ENCODE measurements around the gene HOXB6. TPM values are rescaled to one million over a fixed set of nuclear protein-coding genes. Genes with fewer than 3 reads are reported as not detected.

Gene HOXB6
- total RNA-seq, 1 experiment from 2014 or later, result 64.8 TPM

DNA sequence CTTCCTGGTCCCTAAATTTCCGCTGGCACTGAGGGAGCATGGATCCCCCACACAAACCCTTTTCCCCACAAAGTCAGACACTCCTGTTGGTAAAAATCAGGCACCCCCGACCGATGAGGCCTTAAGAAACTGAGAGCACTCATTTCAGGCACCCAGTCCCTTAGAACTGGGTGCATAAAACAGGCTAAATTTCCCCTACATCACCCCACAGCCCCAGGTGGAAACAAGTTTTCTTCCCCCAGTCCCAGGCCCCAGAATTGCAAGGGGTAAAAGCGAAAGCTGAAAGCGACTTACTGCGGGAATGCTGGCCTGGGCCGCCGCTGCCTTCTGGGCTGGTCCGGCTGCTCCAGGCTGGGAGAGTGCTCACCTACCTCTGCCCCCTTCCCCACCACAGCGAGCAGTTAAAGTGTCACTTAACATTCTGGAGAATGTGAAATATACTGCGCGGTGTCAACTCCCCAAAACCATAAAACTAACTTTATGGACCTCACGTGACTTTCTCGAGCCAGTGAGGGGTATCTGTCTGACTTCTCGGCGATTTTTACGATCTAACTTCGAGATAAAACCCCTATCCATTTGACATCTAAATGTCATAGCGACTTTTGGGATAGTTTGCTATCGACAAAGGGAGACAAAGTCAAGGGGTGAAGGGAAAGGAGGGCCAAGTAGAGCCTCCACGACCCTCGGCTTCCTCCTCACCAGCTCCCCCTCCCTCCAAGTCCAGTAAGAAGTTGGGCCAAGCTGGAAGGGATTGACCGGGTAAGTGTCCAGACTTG, 14.8 kb downstream of the HOXB6 start, which contains the start of gene HOXB3:
TSS of gene HOXB3 (minus strand) at position 411 of the 776 bp plus-strand sequence. CDS start 37,767 bp downstream, outside the sequence.
- Histone ChIP-seq H3K9me2 (ENCODE audit: insufficient read depth) (no peaks in the 10 kb centered on the region), H3K79me2 (ENCODE audit: insufficient read depth, low read length) (peaks cover 56% of the 10 kb centered on the region), H3K36me3 (ENCODE audit: control insufficient read depth in 1 of 2, insufficient read depth in 2 of 2, low read length in 2 of 2) (peaks cover 3 to 12% of the 10 kb centered on the region in 2 experiments; a peak in 3 of 4 replicates), H4K20me1 (ENCODE audit: insufficient read depth) (no peaks in the 10 kb centered on the region), H3K4me3 (replicated peaks in 1 of 2; ENCODE audit: low read depth in 1 of 2, low read length in 2 of 2) (no peak within 1 kb of the TSS), H2AFZ (ENCODE audit: low read depth, low read length, poor library complexity, severe bottlenecking) (no peak within 1 kb of the TSS), H3K9ac (ENCODE audit: low read length) (no peak within 1 kb of the TSS), H3K4me2 (ENCODE audit: low read length) (no peak within 1 kb of the TSS), H3K9me3 (ENCODE audit: control insufficient read depth in 1 of 2, insufficient read depth in 1 of 2, low read depth in 1 of 2, low read length in 2 of 2) (no peaks in the 10 kb centered on the region), H3K27me3 (ENCODE audit: insufficient read depth, low read length) (no peaks in the 10 kb centered on the region), H3K27ac (ENCODE audit: low read depth, low read length) (0 out of 2 replicates have a peak within 1 kb of the TSS, but pooled peaks have one; percentile 91), H3K4me1 (ENCODE audit: control insufficient read depth in 1 of 2, insufficient read depth in 2 of 2, low read length in 2 of 2) (peaks cover 11 to 44% of the 10 kb centered on the region in 2 experiments; a peak in 3 of 4 replicates)
- intact Hi-C loops (cut with micrococcal nuclease), result no loop called here
- TF ChIP-seq EZH2 (IDR thresholded peaks at IDR 0.05) (no peak), POLR2AphosphoS5 (IDR thresholded peaks at IDR 0.05; ENCODE audit: low read depth, low read length) (0 out of 2 replicates have a peak, but pooled peaks have one; percentile 3)
- no TSS peak for BruUV-seq (replicated peaks)
- RAD21 ChIA-PET (ENCODE audit: low non-redundant PET in 1 of 2, low total read pairs in 2 of 2, uncharacterized antibody in 2 of 2, unreplicated experiment in 2 of 2), result interaction anchor here (0.9 to 1.0 kb wide), 2 partner anchors 28 to 331 kb away, joined by 3 to 4 read pairs; no protein-coding TSS in a partner anchor
- ATAC-seq, result no peak
- POLR2A ChIA-PET, result interaction anchor here (0.7 to 0.8 kb wide), 3 partner anchors 20 to 489 kb away, joined by 3 to 4 read pairs (median 3); partner anchors contain the start of gene CBX1
- CTCF ChIA-PET, result interaction anchor here (0.6 to 1.6 kb wide), 2 partner anchors 98 to 328 kb away, joined by 3 to 4 read pairs; no protein-coding TSS in a partner anchor
- no peak for DNase-seq (ENCODE audit: low read depth, low spot score)

- no peak for ATAC-seq
- DNase-seq (ENCODE audit: low read depth, low spot score), result no peak
- BruUV-seq (replicated peaks), result no TSS peak
- H3K9ac ChIP-seq (ENCODE audit: low read length), result no peak overlapping the region
- peak overlapping the region; percentile 91 for H3K27ac ChIP-seq (ENCODE audit: low read depth, low read length)
- H3K79me2 ChIP-seq (ENCODE audit: insufficient read depth, low read length), result peaks cover 54% of the 10 kb centered on the region
- peaks cover 3 to 8% of the 10 kb centered on the region in 2 experiments; a peak in 3 of 4 replicates for H3K36me3 ChIP-seq (ENCODE audit: control insufficient read depth in 1 of 2, insufficient read depth in 2 of 2, low read length in 2 of 2)
- no peaks in the 10 kb centered on the region for H3K27me3 ChIP-seq (ENCODE audit: insufficient read depth, low read length)
- H3K9me2 ChIP-seq (ENCODE audit: insufficient read depth), result no peaks in the 10 kb centered on the region
- H3K4me2 ChIP-seq (ENCODE audit: low read length), result no peak overlapping the region
- POLR2A ChIA-PET, result interaction anchor here (0.7 kb wide), 1 partner anchor 21 kb away, joined by 3 read pairs; no protein-coding TSS in a partner anchor
- RAD21 ChIA-PET (ENCODE audit: low non-redundant PET in 1 of 2, low total read pairs in 2 of 2, uncharacterized antibody in 2 of 2, unreplicated experiment in 2 of 2), result interaction anchor here in 1 of 2 experiments (1.0 kb wide), 2 partner anchors 253 to 330 kb away, joined by 3 read pairs; no protein-coding TSS in a partner anchor
- TF ChIP-seq JUND (IDR thresholded peaks at IDR 0.05) (no peak), CEBPB (IDR thresholded peaks at IDR 0.05; ENCODE audit: low read depth) (no peak)
- no peaks in the 10 kb centered on the region for H3K9me3 ChIP-seq (ENCODE audit: control insufficient read depth in 1 of 2, insufficient read depth in 1 of 2, low read depth in 1 of 2, low read length in 2 of 2)
- intact Hi-C loops (cut with micrococcal nuclease), result no loop called here
- peaks cover 12 to 52% of the 10 kb centered on the region in 2 experiments for H3K4me1 ChIP-seq (ENCODE audit: control insufficient read depth in 1 of 2, insufficient read depth in 2 of 2, low read length in 2 of 2)
- no peaks in the 10 kb centered on the region for H4K20me1 ChIP-seq (ENCODE audit: insufficient read depth)
- CTCF ChIA-PET, result interaction anchor here (1.3 to 2.0 kb wide), 6 partner anchors 29 to 562 kb away, joined by 3 to 9 read pairs (median 4); no protein-coding TSS in a partner anchor
- H2AFZ ChIP-seq (ENCODE audit: low read depth, low read length, poor library complexity, severe bottlenecking), result no peak overlapping the region
- H3K4me3 ChIP-seq (replicated peaks in 1 of 2; ENCODE audit: low read depth in 1 of 2, low read length in 2 of 2), result no peak overlapping the region
These were observed 15.5 kb downstream of the HOXB6 start for GRCh38 chr17:48589060-48589830.
